Activated gamma-delta T cell treated with Interleukin-2 at 50 U/mL for 16 hours (primary cell): ENCODE data around the gene OR1I1.
A peak's percentile ranks its signal among the peaks of the same experiment; 100 is the strongest.

Source experiments
- DNase-seq: peaks from one replicate; pipeline ENCODE4 v3.0.0-alpha.2; 2020

The OR1I1 gene

DNA sequence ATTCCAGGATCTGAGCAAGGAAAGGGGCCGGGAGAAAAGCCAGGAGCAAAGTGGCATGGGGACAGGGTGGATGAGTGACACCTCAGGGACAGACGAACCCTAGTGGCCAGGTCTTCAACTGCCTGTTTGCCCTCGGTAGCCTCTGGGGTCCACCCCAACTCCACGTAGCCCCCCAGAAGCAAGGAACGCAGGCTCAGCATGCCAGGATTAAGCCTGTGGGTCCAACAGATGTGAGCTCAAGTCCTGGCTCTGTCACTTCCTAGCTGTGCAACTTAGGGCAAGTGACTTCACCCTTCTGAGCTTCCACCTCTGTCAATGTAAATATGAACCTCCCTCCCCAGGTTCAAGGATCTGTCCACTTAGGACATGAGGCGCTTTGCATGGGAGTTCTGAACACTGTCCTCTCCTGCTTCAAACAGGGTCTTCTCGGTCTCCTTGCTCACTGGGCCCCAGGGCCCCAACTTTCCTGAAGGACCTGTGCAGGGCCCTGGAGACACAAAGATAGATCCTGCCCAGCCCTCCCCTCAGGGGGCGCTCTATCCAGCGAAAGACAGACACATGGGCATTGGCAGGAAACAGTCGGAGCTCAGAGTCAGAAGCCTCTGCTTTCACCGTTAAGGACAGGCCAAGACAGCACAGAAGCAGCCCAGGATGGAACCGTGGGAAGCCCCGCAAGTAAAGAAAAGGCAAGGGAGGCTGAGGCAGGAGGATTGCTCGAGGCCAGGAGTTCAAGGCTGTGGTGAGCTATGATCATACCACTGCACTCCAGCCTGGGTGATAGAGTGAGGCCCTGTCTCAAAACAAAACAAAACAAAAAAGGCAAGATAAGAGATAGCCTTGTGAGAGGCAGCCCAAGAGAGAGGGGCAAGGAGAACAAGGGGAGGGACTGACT is 38.4 kb downstream of the OR1I1 start:
- DNase-seq: no peak

DNA sequence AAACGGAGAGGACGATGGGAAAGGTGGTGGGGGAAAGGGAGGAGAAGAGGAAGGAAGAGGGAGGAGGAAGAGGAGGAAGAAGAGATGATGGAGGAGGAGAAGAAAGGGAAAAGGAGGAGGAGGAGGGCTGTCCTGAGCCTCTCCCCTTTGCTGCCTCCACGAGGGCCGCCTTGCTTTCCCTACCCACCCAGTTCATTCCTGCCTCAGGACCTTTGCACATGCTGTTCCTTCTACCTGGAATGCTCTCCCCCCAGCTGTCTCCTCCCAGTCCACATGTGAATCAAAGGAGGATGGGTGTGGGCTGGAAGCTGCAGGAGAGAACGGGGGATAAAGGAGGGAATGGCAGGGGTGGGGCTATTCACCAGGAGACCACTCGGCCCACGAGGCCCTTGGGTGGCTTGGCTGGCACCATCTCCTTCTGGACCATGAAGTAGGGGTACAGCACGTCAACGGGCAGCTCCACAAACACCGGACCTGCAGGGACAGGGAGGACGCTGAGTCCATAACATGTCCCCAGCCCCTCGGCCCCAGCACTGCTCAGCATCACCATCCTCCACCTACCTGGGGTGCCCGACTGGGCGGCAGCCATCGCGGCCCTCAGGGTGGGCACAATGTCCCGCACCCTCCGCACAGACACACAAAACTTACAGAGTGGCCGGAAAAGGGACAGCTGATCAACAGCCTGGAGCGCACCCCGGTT is 40.5 kb downstream of the OR1I1 start:
- DNase-seq: no peak

DNA sequence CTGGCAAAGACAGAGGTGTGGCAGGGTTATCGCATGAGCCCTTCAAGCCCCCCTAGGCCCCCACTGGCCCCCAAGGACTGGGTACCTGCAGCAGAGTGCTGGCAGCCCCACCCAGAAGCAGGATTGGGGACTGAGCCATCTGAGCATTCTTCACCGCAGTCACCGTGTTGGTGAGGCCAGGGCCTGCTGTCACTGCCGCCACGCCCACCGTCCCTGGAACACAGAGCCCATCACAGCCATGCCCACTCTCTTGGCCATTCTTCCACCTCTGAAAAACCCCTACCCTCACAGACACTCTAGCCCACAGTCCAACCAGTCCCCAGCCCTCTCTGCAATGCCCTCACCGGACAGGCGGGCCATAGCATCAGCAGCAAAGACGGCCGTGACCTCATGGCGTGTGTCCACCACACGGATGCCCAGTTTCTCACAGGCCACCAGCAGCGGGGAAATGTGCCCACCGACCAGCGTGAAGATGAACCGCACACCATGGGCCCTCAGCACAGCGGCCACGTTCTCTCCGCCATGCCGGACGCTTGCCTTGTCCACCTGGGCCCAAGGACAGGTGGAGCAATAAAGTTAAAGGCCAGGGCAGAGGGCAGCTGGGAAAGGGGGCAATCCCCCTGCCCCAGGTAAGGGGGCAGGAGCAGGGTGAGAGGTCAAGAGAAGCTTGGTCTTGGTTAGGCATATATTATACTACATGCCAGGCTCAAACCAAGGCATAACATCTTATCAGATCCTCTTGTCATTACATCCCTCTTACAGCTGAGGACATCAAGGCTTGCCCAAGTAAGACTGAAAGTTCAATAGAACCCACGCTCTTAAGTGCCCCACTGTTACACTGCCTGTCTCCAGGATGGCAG is 41.2 kb downstream of the OR1I1 start:
- no peak for DNase-seq

DNA sequence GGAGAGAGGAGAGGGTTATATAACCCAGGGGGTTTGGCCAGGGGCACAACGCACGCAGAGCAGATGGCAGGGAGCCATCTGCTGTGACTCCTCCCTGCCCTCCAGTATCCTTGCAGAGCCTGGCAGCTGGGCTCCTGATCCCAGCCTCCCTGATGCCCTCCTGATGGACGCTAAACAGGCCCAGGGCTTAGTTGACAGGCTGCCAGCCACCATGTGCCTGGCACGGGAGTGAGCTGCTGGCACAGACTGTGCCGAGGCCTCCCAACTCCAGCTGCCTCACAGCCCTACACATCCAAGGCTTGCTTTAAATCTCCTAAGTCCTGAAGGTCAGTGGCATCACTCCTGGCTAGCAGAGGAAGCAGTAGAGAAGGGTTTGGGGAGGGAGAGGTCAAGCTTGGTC is 41.9 kb downstream of the OR1I1 start:
- DNase-seq: no peak

DNA sequence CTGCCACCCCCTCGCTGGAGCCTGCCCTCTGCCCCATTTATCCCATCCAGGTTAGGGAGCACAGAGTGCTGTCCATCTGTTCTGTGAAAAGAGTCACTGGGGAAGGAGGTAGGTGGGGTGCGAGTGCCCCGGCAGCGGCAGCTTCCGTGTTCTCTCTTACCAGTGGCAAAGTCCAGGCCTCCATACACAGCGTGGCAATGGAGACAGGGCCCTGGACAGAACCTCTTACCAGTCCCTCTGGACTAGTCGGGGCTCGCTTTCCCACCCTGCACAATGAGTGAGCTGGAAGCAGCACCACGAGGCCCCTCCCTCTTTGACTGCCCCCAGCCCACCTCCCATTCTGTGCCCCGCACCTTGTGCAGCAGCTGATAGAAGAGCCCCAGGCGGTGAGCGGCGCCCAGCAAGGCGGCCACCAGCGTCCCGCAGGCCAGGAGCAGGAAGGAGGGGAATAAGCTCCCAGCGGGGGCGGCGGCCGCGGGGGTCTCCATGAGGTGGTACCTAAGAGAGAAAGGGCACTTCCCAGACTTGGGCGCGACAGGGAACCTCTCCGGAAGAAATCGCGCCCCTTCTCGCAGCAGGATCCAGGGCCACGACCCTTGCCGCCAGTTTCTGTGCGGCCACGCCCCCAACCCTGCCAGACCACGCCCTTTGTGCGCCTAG is 42.7 kb downstream of the OR1I1 start:
- no peak for DNase-seq

DNA sequence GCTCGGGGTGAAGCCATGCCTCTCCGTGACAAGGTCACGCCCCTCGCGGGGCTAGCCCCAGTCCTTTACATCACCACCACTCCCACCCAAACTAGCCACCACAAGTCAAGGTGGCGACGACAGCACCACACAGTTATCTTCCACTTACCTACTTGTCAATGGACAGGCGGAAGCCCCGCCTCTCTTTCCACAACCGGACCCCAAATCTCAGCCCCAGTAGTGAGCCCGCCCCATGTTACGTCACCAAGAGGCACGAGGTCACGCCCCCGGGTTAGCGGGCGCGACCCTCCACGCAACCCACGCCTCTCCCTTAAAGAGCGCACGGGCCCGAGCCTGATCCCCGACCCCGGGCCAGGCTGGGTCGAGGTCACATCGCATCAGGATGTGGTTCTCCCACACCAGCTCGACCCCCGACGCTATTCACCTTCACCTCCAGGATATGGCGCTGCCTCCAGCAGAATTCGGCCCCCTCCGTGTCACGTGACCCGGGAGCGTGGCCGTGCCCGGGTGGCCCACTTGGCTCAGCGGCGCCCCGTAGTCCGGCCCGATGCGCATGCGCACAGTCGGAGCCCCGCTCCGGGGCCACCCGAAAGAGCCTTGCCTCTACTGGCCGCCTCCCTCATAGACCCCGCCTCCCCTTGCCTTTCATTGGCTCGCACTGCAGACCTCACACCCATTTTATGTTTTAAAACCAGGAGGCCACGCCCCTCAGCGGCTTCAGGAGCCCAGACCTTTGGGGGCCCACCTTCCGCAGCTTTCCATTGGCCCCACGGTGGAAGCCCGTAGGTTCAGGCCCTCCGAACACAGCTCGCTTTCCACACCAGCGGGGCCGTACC is 43.4 kb downstream of the OR1I1 start:
- DNase-seq: peak; percentile 97

DNA sequence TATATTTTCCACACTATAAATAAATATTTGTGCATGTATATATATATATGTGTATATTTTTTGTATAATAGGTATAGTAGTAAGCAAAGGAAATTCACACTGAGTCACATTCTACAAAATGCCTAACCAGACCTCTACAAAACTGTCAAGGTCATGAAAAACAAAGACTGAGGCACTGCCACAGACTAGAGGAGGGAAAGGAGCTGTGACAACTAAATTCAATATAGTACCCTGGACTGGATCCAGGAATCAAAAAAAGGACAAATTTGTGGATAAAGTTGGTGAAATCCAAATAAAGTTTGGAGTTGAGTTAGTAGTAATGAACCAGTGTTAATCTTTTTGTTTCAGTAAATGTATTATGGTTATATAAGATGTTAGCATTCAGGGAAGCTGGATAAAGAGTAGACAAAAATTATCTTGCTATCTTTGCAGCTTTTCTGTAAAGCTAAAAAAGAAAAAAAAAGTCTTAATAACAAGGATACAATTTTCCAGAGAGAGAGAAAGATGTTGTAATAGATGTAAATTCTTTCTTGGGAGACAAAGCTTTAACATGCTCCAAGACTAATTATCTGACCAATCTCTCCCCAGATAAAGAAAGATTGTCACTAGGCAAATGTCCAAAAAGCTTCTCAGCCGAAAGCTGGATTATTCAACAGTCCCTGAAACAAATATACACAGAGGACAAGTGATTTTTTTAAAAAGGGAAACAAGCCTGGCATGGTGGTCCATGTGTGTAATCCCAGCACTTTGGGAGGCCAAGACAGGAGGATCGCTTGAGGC is 44.3 kb downstream of the OR1I1 start:
- DNase-seq: no peak

DNA sequence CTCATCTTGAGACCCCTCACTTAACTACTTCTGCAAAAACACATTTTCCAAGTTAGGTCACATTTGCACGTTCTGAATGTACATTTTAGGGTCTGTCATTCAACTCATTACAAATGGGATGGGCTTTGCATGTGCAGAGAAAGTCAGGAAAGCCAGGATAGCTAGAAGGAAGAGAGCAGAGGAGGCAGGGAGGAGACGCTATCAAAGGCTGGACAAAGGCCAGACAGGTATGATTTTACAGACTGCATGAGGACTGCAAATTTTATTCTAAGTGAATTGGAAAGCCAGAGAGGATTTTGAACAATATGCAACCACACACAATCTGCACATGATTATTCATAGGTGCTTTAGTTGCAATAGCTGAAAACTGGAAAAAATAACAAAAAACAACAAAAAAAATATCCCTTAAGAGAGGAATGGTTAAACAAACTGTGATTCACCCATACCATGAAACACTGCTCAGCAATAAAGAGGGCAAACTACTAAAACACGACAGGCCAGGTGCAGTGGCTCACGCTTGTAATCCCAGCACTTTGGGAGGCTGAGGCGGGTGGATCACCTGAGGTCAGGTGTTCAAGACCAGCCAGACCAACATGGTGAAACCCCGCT is 46.3 kb downstream of the OR1I1 start:
- DNase-seq: no peak

DNA sequence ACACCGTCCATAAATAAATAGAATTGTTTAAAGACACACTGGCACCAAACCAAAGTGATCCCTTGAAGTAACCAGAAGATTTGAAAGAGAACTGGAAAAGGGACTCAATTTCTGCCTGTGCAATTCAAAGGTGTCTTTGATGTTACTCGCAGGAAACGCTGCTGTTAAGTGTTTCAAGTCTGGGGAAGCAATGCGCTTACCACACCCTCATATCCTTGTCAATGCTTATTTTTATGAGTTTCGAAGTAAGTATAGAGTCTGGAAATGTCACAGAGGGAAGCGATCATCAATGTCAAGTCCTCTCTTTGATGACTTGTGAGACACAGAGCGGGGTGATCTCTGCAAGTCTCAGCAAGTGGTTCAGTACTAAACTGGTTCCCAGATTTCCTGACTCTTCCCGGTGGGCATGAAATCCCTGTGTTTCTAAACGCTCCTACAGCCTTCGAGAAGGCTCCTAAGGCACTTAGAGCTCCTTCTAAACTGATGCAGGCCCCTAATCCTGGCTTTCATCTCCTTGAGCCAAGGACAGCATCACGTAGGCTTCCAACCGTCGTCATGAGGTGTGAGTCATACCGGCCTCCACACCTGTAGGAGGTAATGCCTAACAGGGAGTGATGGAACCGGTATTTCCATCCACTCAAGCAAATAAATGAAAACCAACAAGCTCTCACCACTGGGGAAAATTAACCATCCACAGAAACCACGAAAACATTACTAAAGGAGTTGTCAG is 48.0 kb downstream of the OR1I1 start:
- DNase-seq: no peak

DNA sequence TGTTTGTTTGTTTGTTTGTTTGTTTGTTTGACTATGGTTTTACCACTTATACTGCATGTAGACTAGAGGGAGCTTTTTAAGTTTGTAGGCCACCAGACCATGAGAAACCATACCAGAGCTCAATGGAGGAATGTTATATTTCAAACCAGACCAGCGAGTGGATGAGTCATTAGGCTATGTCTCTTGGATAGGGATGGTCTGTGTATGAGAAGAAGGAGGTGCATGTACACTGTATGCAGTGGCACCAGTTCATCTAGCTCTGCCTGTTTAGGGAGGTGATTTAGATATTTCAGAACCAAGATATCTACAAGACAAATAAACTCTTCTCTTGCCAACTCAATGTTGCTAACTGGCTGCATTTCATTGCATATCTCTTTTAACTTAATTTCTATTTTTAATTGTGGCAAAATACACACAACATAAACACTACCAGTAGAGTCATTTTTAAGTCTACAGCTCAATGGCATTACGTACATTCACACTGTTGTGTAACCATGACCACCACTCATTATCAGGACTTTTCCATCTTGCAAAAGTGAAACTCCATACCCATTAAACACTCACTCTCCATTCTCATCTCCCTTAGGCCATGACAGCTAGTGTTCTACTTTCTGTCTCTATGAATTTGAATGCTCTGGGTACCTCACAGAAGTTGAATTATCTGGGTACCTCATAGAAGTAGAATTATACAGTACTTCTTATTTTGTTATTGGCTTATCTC is 54.4 kb downstream of the OR1I1 start:
- no peak for DNase-seq

DNA sequence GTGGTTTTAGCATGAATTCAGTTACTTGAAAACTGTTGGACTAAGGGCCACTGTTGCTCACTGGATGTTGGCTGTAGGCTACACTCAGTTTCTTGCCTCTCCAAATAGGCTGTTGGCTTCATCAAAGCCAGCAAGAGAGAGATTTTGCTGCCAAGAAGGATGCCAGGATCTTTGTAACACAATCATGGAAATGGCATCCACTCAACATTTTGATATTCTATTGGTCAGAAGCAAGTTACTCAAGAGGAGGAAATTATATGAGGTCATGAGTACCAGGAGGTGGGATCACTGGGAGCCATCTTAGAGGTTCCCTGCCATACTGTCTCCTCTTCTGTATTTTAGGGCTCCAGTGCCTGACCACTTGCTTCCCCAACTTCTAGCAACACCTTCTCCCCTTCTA is 55.8 kb downstream of the OR1I1 start:
- DNase-seq: no peak

DNA sequence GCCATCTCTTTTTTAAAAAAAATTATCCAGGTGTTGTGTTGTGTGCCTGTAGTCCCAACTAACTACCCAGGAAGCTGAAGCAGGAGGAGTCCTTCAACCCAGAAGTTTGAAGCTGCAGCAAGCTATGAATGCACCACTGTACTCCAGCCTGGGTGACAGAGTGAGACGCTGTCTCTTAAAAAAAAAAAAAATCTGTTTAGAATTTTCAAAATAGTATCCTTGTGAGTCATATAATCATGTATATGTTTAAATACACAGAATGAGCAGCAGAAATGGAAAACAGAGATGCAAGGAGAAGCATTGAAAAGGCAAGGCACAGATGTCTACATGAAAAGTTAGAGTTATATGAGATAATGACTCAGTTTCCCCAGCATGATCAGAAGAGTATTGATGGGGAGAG is 56.4 kb downstream of the OR1I1 start:
- DNase-seq: no peak

DNA sequence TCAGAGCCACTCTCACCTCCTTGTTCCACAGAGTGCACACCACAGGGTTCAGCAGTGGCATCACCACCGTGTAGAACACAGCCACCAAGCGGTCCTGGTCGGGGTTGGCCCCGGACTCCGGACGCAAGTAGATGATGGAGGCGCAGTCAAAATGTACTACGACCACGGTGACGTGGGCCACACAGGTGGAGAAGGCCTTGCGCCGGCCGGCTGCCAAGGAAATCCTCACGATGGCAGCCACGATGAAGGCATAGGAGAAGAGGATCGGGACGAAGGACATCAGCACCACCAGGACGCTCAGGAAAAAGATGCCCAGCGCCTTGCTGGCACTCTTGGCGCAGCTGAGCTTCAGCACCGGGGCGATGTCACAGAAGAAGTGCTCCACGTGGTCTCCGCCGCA is 59.1 kb downstream of the OR1I1 start:
- no peak for DNase-seq

DNA sequence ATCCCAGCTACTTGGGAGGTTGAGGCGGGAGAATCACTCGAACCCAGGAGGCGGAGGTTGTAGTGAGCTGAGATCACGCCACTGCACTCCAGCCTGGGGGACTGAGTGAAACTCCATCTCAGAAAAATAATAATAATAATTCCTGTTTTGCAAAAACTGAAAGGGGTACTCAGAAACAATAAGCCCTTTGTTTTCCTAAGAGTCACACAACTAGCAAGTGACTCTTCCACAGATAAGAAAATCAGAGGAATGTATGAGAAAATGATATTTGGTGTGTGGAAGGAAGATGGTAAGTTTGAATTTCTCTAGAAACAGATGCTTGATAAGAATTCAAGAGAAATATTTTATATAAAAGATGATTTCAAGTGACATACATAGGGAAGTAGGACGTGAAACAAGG is 60.3 kb downstream of the OR1I1 start:
- DNase-seq: no peak
